ENCODE measurements around the gene MAN1A2.
"Not testable (repeated sequence)": the region's sequence is repeated elsewhere in the genome, so short reads cannot be mapped to it uniquely, and the experiment has no call there.

The MAN1A2 gene

GRCh38 chr1:117556976-117557375, 189.7 kb downstream of the MAN1A2 start:
- no peak for DNase-seq (ENCODE audit: low read depth in 2 of 2)

- DNase-seq (ENCODE audit: low read depth in 2 of 2), result not testable (repeated sequence)
Measured at GRCh38 chr1:117558451-117558850, 191.2 kb downstream of the MAN1A2 start.

- no peak for DNase-seq (ENCODE audit: low read depth in 2 of 2)
Measured at GRCh38 chr1:117559139-117559538, 191.9 kb downstream of the MAN1A2 start.

GRCh38 chr1:117559985-117560384, 192.7 kb downstream of the MAN1A2 start:
- DNase-seq (ENCODE audit: low read depth in 2 of 2), result no peak

GRCh38 chr1:117561071-117561470, 193.8 kb downstream of the MAN1A2 start:
- no peak for DNase-seq (ENCODE audit: low read depth in 2 of 2)

GRCh38 chr1:117561551-117561950, 194.3 kb downstream of the MAN1A2 start:
- no peak for DNase-seq (ENCODE audit: low read depth in 2 of 2)

GRCh38 chr1:117562581-117563491, 195.6 kb downstream of the MAN1A2 start:
- no peak for DNase-seq (ENCODE audit: low read depth in 2 of 2)

GRCh38 chr1:117563492-117563875, 196.2 kb downstream of the MAN1A2 start:
- DNase-seq (ENCODE audit: low read depth in 2 of 2), result no peak

GRCh38 chr1:117564227-117565075, 197.2 kb downstream of the MAN1A2 start:
- DNase-seq (ENCODE audit: low read depth in 2 of 2), result no peak

GRCh38 chr1:117565076-117565556, 197.9 kb downstream of the MAN1A2 start:
- DNase-seq (ENCODE audit: low read depth in 2 of 2), result no peak

- no peak for DNase-seq (ENCODE audit: low read depth in 2 of 2)
Measured at GRCh38 chr1:117565745-117566455, 198.7 kb downstream of the MAN1A2 start.

- DNase-seq (ENCODE audit: low read depth in 2 of 2), result no peak
Measured at GRCh38 chr1:117566556-117566955, 199.3 kb downstream of the MAN1A2 start.

GRCh38 chr1:117567435-117567834, 200.2 kb downstream of the MAN1A2 start:
- no peak for DNase-seq (ENCODE audit: low read depth in 2 of 2)

GRCh38 chr1:117567976-117568375, 200.7 kb downstream of the MAN1A2 start:
- no peak for DNase-seq (ENCODE audit: low read depth in 2 of 2)

GRCh38 chr1:117568999-117569398, 201.8 kb downstream of the MAN1A2 start:
- no peak for DNase-seq (ENCODE audit: low read depth in 2 of 2)

GRCh38 chr1:117569856-117570255, 202.6 kb downstream of the MAN1A2 start:
- DNase-seq (ENCODE audit: low read depth in 2 of 2), result no peak

GRCh38 chr1:117570988-117571409, 203.8 kb downstream of the MAN1A2 start:
- no peak for DNase-seq (ENCODE audit: low read depth in 2 of 2)

GRCh38 chr1:117571496-117571895, 204.2 kb downstream of the MAN1A2 start:
- DNase-seq (ENCODE audit: low read depth in 2 of 2), result no peak

- DNase-seq (ENCODE audit: low read depth in 2 of 2), result no peak
Measured at GRCh38 chr1:117572546-117572945, 205.3 kb downstream of the MAN1A2 start.

GRCh38 chr1:117573386-117574023, 206.3 kb downstream of the MAN1A2 start:
- no peak for DNase-seq (ENCODE audit: low read depth in 2 of 2)

- DNase-seq (ENCODE audit: low read depth in 2 of 2), result no peak
Measured at GRCh38 chr1:117574161-117574835, 207.0 kb downstream of the MAN1A2 start.

All from activated CD4-positive, alpha-beta T cell treated with anti-CD3 and anti-CD28 coated beads for 24 hours (primary cell).